CD4-positive, alpha-beta T cell treated with Interleukin-4 for 4 hours (primary cell): ENCODE data around the gene CNGB1.
"Not testable (repeated sequence)": the region's sequence is repeated elsewhere in the genome, so short reads cannot be mapped to it uniquely, and the experiment has no call there.

Experiments used
- DNase-seq: peaks from one replicate; pipeline ENCODE4 v3.0.0-alpha.2; 2020

Gene CNGB1

GRCh38 chr16:57970970-57971369 lies at the start of gene CNGB1:
CNGB1 (minus strand) TSS chr16:57971128; CDS start chr16:57967286, 3,842 bp downstream.
- no peak for DNase-seq

- no peak for DNase-seq
Observed at GRCh38 chr16:58019866-58020538, 49.1 kb upstream of the CNGB1 start.

GRCh38 chr16:58018803-58019202 lies 47.9 kb upstream of the CNGB1 start:
- DNase-seq, result no peak

- DNase-seq, result no peak
Observed at GRCh38 chr16:58016840-58017446, 46.0 kb upstream of the CNGB1 start.

GRCh38 chr16:58013201-58013956 lies 42.5 kb upstream of the CNGB1 start:
- no peak for DNase-seq

GRCh38 chr16:58012481-58012880 lies 41.6 kb upstream of the CNGB1 start:
- DNase-seq, result no peak

- DNase-seq, result no peak
Observed at GRCh38 chr16:58011652-58012051, 40.7 kb upstream of the CNGB1 start.

GRCh38 chr16:58010886-58011285 lies 40.0 kb upstream of the CNGB1 start:
- DNase-seq, result no peak

- DNase-seq, result no peak
Observed at GRCh38 chr16:58009856-58010416, 39.0 kb upstream of the CNGB1 start.

- DNase-seq, result not testable (repeated sequence)
Observed at GRCh38 chr16:58004736-58005135, 33.8 kb upstream of the CNGB1 start.

- no peak for DNase-seq
Observed at GRCh38 chr16:58002936-58003335, 32.0 kb upstream of the CNGB1 start.

GRCh38 chr16:58002416-58002800 lies 31.5 kb upstream of the CNGB1 start:
- DNase-seq, result no peak

GRCh38 chr16:58001781-58002415 lies 31.0 kb upstream of the CNGB1 start:
- DNase-seq, result no peak

- DNase-seq, result peak; percentile 78
Observed at GRCh38 chr16:58000706-58001676, 30.1 kb upstream of the CNGB1 start, which contains the start of gene USB1. USB1 (plus strand) TSS chr16:58001407; CDS start chr16:58001484, 77 bp downstream.

- DNase-seq, result no peak
Observed at GRCh38 chr16:57999971-58000705, 29.2 kb upstream of the CNGB1 start, which contains the start of gene ZNF319. ZNF319 (minus strand) TSS chr16:58000672; CDS start chr16:57998265, 2,407 bp downstream.

- peak; percentile 39 for DNase-seq
Observed at GRCh38 chr16:57999366-57999970, 28.5 kb upstream of the CNGB1 start.

- DNase-seq, result peak; percentile 7
Observed at GRCh38 chr16:57998992-57999365, 28.1 kb upstream of the CNGB1 start.

- DNase-seq, result peak; percentile 71
Observed at GRCh38 chr16:57998486-57998885, 27.6 kb upstream of the CNGB1 start.

GRCh38 chr16:57997528-57998265 lies 26.8 kb upstream of the CNGB1 start:
- DNase-seq, result no peak

GRCh38 chr16:57997176-57997527 lies 26.2 kb upstream of the CNGB1 start:
- no peak for DNase-seq
